Measurements from ENCODE around the gene ANKIB1.

GRCh38 chr7:92228100-92228499 lies 17.7 kb upstream of the ANKIB1 start:
- no peak for TF ChIP-seq CTCF (IDR thresholded peaks at IDR 0.05)
- TF ChIP-seq POLR2A (IDR thresholded peaks at IDR 0.05): no peak
